Bronchial epithelial cell (primary cell): Measurements from ENCODE around the gene ANP32A. TPM values are rescaled to one million over a fixed set of nuclear protein-coding genes. Genes with fewer than 3 reads are reported as not detected.

ENCODE experiments used
- DNase-seq: peaks from one replicate; pipeline ENCODE4 v3.0.0-alpha.2; 2010; ENCODE audit warnings: low read depth
- FAIRE-seq: peaks from 2 replicates; lab custom pipeline; 2011; peaks lifted over from hg19 to GRCh38; lab: Jason Lieb, UNC
- H3K27me3 ChIP-seq: 2 replicates; pipeline ENCODE4 v1.5.1; 2011; ENCODE audit warnings: low read length; ENCODE audit not compliant: control insufficient read depth, insufficient read depth
- H3K36me3 ChIP-seq: 2 replicates; pipeline ENCODE4 v1.5.1; 2011; ENCODE audit warnings: low read length; ENCODE audit not compliant: control insufficient read depth, insufficient read depth
- H3K4me3 ChIP-seq: 2 replicates; pipeline ENCODE4 v1.5.1; 2011; ENCODE audit warnings: mild to moderate bottlenecking, low read depth, low read length, control low read depth
- total RNA-seq: library from RNA; depleted of rRNA; stranded (reverse); fragments of >200 nt; gene quantifications from 2 replicates; pipeline ENCODE4 v1.2.1, GENCODE V29; 2014
- TF ChIP-seq, protein P1 (sequence below): IDR thresholded peaks from 2 replicates; pipeline ENCODE4 v1.5.1; 2011; ENCODE audit warnings: mild to moderate bottlenecking, moderate library complexity, low read length, control low read depth, inconsistent platforms; ENCODE audit not compliant: insufficient read depth, severe bottlenecking

Gene ANP32A
- total RNA-seq, 1 donor from 2014 or later: 42.6 TPM

- TF ChIP-seq, protein P1, sequence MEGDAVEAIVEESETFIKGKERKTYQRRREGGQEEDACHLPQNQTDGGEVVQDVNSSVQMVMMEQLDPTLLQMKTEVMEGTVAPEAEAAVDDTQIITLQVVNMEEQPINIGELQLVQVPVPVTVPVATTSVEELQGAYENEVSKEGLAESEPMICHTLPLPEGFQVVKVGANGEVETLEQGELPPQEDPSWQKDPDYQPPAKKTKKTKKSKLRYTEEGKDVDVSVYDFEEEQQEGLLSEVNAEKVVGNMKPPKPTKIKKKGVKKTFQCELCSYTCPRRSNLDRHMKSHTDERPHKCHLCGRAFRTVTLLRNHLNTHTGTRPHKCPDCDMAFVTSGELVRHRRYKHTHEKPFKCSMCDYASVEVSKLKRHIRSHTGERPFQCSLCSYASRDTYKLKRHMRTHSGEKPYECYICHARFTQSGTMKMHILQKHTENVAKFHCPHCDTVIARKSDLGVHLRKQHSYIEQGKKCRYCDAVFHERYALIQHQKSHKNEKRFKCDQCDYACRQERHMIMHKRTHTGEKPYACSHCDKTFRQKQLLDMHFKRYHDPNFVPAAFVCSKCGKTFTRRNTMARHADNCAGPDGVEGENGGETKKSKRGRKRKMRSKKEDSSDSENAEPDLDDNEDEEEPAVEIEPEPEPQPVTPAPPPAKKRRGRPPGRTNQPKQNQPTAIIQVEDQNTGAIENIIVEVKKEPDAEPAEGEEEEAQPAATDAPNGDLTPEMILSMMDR: no peak
- FAIRE-seq: no peak
- Histone ChIP-seq H3K4me3 (no peak overlapping the region), H3K27me3 (no peaks in the 10 kb centered on the region), H3K36me3 (no peaks in the 10 kb centered on the region)
- DNase-seq: no peak
Measured at GRCh38 chr15:68796576-68796975, 24.1 kb downstream of the ANP32A start.

GRCh38 chr15:68795298-68795848 lies 25.3 kb downstream of the ANP32A start:
- TF ChIP-seq, protein P1: no peak
- H3K4me3 ChIP-seq: no peak overlapping the region

DNA sequence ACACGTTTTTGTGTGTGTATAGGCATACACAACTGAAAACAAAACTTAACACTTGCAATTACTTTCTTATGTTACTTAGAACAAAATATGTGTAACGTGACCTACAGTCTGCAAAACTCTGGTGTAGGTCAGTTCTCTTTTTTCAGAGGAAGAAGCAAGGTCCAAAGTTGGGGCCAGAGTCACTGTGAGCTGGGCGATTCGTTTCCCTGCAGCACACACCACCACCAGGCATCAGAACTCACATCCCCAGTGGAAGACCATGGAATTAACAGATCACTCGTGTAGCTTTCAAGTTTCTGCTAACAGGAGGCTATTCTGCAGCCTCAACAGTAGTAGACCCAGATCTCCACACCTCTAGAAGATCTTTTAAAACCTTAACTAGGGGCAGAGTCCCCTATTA lies 25.8 kb downstream of the ANP32A start:
- FAIRE-seq: no peak
- DNase-seq: no peak
- Histone ChIP-seq H3K27me3 (no peaks in the 10 kb centered on the region), H3K36me3 (no peaks in the 10 kb centered on the region), H3K4me3 (no peak overlapping the region)
- TF ChIP-seq, protein P1: no peak

More at GRCh38 chr15:68795298-68795848, 25.3 kb downstream of the ANP32A start:
- Histone ChIP-seq H3K27me3 (no peaks in the 10 kb centered on the region), H3K36me3 (no peaks in the 10 kb centered on the region)
- DNase-seq: peak; percentile 88
- no peak for FAIRE-seq

DNA sequence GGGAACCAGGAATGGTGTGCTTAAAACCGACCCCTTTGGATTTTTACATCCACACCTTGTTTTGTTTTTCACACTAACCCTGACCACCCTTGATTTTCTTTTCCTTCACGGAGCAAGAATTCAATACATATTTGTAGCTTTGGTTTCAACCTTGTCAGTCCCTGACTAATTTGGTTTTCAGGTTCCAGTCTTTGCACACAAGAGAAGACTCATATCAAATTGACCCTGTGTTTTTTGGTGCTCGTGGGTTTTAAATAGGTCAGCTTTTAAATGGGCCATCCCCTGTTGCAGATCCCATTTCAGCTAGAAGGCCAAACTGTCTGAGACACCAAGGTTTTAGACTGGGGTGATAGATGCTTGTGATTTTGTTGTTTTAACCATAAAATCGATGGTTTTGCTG lies 26.4 kb downstream of the ANP32A start:
- no peak overlapping the region for H3K4me3 ChIP-seq
- DNase-seq (no peak), FAIRE-seq (no peak)
- H3K36me3 ChIP-seq: no peaks in the 10 kb centered on the region
- TF ChIP-seq, protein P1: no peak
- no peaks in the 10 kb centered on the region for H3K27me3 ChIP-seq

GRCh38 chr15:68793776-68794175 lies 26.9 kb downstream of the ANP32A start:
- FAIRE-seq: no peak

More at GRCh38 chr15:68793776-68794175, 26.9 kb downstream of the ANP32A start:
- no peaks in the 10 kb centered on the region for H3K36me3 ChIP-seq
- DNase-seq: no peak
- TF ChIP-seq, protein P1: no peak
- H3K4me3 ChIP-seq: no peak overlapping the region
- H3K27me3 ChIP-seq: no peaks in the 10 kb centered on the region
